NCI-H146 treated with DMSO at 0.1 percent for 48 hours (cell line): ENCODE results near the gene CLEC16A.

Experiments used
- DNase-seq: peaks from one replicate; lab custom pipeline; 2025; ENCODE audit not compliant: unreplicated experiment; lab: John Stamatoyannopoulos, UW

The CLEC16A gene

GRCh38 chr16:11147754-11148444, 203.5 kb downstream of the CLEC16A start:
- DNase-seq, result no peak

DNA sequence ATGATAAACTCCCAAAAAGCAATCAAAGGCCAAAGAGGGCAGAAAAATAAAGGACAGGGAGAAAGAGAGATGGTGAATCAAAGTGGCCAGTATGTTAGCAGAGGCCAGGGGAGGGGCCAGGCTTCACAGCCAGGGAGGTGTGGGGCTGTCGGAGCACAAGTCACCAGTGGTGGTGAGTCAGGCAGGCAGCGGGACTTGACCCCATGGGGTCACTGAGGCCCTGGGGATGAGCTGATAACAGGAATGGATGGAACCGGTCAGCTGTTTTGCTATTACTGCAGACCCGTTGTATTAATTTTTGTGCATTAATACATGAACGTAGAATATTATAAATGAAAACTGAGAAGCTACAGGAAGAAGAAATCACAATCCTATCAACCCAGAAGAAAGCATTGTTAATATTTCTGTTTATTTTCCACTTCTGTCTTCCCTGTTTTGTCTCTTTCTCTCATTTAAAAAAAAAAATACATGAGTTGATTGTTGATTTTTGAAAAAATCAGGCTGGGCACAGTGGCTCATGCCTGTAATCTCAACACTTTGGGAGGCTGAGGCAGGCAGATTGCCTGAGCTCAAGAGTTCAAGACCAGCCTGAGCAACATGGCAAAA, 204.8 kb downstream of the CLEC16A start:
- no peak for DNase-seq

DNA sequence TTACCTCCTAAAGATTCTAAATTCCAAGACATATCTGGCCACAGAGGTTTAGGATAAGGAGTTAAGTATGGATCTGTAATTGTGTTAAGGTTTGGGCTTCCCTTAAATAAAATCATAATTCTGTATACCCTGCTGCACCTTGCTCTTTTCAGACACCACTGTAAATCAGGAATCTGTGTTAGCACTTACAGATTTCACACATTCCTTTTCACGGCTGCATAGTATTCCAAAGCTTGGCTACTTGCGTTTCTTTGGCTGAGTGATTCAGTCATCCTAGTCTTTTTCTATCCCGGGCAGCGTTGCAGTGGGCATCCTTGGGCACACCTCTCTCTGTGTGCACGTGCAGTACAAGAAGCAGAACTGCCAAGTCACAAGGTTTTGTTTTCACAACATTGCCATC, 205.8 kb downstream of the CLEC16A start:
- no peak for DNase-seq

GRCh38 chr16:11151156-11151884, 207.0 kb downstream of the CLEC16A start:
- no peak for DNase-seq

- peak; percentile 91 for DNase-seq
These were observed 207.7 kb downstream of the CLEC16A start for GRCh38 chr16:11151885-11152629.

GRCh38 chr16:11152677-11153331, 208.4 kb downstream of the CLEC16A start:
- peak; percentile 43 for DNase-seq

- no peak for DNase-seq
These were observed 211.0 kb downstream of the CLEC16A start for GRCh38 chr16:11155284-11155806.

DNA sequence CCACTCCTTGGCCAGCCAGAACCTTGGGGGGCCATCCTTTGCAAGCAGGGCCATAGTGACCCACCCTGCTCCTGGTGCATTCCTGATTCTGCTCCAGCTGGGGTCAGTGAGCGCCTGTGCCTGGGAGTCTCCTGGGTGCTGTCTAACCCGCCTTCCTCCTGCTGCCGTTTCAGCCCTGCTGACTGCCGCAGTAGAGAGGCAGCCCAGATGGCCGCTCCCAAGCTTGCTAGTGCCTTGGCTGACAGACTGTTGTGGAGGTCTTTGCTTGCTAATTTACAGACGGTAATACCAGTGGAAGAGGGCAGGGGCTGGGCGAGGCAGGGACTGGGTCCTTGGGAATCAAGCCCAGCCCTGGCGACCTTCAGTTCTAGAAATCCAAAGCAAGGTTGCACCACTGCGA, 212.0 kb downstream of the CLEC16A start:
- no peak for DNase-seq

GRCh38 chr16:11157143-11157542, 212.8 kb downstream of the CLEC16A start:
- no peak for DNase-seq

DNA sequence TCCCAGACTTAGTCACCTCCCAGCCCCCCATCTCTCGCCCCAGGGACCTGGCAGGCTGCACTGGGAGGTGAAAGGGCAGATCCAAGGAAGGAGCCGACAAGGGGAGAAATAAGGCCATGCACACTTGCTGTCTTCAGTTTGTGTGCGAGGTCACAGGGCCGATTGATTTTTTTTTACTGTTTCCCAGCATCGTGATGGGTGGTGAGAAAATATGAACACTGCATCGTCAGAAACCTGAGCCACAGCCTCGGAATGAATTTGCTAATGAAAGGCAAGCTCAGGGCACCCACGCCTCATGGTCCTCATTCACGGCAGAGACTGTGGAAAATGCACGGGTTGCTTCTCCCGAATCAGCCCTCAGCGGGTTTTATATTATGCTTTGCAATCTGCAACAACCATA, 213.7 kb downstream of the CLEC16A start:
- no peak for DNase-seq

- DNase-seq, result no peak
These were observed 214.9 kb downstream of the CLEC16A start for GRCh38 chr16:11159282-11159681.

GRCh38 chr16:11160676-11161115, 216.3 kb downstream of the CLEC16A start:
- DNase-seq, result no peak

GRCh38 chr16:11161439-11161838, 217.1 kb downstream of the CLEC16A start:
- DNase-seq, result no peak

- DNase-seq, result no peak
These were observed 217.6 kb downstream of the CLEC16A start for GRCh38 chr16:11161974-11162373.

- DNase-seq, result no peak
These were observed 218.4 kb downstream of the CLEC16A start for GRCh38 chr16:11162586-11163268.

GRCh38 chr16:11163761-11164261, 219.4 kb downstream of the CLEC16A start:
- no peak for DNase-seq

DNA sequence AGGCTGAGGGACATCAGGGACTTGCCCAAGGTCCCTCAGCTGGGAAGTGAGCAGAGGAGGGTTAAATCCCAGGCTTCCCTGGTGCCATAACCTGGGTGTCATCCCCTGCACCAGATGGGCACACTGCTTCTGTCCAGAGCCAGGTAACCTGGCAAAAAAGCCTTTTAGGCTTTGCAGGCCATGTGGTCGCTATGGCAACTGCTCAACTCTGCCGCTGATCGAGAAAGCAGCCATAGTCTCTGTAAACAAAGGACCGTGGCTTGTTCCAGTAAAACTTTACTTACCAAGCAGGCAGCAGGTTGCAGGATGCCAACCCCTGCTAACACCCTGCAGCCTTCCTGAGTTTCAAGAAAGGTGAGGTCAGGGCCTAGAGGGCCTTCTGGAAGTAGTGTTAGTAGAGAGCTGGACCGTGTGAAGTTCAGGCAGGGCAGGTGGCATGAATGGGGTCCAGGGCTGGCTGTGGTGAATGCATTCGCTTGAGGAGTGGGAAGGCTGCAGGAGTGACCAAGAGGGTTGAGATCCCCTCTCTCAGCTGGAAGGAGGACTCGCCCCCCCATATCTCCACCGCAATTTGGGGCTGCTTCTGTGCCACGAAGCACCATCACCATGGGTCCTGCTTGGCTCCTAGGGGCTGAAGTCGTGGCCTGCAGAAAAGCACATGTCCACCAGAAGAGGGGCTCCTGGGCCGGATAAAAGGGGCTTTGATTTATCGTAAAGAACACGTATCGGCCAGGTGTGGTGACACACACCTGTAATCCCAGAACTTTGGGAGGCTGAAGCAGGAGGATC, 220.3 kb downstream of the CLEC16A start:
- no peak for DNase-seq

DNA sequence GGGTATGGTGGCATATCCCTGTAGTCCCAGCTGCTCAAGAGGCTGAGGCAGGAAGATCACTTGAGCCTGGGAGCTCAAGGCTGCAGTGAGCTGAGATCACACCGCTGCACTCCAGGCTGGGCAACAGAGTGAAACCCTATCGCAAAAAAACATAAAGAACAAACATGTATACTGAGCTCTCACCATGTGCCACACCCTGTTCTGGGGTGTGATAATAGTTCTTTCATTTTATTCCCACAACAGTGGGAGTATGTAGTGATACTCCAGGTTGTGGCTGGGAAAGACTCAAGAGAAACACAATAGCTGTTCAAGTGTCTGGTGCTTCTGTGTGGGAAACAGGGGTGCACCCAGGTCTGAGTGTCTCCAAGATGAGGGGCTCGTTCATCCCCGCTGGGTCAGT, 221.0 kb downstream of the CLEC16A start:
- no peak for DNase-seq
